PC-9 (cell line): Measurements from ENCODE around the gene MYO7B.
"Not testable (repeated sequence)": the region's sequence is repeated elsewhere in the genome, so short reads cannot be mapped to it uniquely, and the experiment has no call there.

ENCODE experiments used
- EZH2 ChIP-seq: fragments of 200-600 bp; sonication (generic); IDR thresholded peaks from 2 replicates; pipeline ENCODE4 v1.8.0; 2017; ENCODE audit warnings: antibody characterized with exemption, low read depth
- TF ChIP-seq, protein P1 (sequence below): fragments of 200-600 bp; sonication (generic); conservative IDR thresholded peaks from 2 replicates; pipeline ENCODE4 v1.6.1; 2017; ENCODE audit warnings: mixed run types, antibody characterized with exemption, mild to moderate bottlenecking, moderate library complexity

DNA sequence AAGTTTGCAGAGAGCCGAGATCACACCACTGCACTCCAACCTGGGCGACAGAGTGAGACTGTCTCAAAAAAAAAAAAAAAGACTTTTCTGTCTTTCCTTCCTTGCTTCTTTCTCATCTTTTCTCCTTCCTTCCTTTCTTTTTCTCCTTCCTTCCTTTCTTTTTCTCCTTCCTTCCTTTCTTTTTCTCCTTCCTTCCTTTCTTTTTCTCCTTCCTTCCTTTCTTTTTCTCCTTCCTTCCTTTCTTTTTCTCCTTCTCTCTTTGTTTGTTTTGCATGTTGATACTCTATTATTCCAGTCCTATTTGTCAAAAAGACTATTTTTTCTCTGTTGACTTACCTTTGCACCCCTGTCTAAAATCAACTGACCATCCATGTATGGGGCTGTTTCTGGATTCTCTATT lies 36.9 kb downstream of the MYO7B start:
- TF ChIP-seq, protein P1, sequence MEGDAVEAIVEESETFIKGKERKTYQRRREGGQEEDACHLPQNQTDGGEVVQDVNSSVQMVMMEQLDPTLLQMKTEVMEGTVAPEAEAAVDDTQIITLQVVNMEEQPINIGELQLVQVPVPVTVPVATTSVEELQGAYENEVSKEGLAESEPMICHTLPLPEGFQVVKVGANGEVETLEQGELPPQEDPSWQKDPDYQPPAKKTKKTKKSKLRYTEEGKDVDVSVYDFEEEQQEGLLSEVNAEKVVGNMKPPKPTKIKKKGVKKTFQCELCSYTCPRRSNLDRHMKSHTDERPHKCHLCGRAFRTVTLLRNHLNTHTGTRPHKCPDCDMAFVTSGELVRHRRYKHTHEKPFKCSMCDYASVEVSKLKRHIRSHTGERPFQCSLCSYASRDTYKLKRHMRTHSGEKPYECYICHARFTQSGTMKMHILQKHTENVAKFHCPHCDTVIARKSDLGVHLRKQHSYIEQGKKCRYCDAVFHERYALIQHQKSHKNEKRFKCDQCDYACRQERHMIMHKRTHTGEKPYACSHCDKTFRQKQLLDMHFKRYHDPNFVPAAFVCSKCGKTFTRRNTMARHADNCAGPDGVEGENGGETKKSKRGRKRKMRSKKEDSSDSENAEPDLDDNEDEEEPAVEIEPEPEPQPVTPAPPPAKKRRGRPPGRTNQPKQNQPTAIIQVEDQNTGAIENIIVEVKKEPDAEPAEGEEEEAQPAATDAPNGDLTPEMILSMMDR: not testable (repeated sequence)
- not testable (repeated sequence) for TF ChIP-seq EZH2
